ENCODE data around the gene TRNP1.

The TRNP1 gene

GRCh38 chr1:27021354-27022031 lies 28.0 kb downstream of the TRNP1 start:
- TF ChIP-seq CTCF (IDR thresholded peaks at IDR 0.05; ENCODE audit: extremely low read depth, missing control alignments) = no peak
- no peak for DNase-seq (ENCODE audit: low spot score)

GRCh38 chr1:27025718-27026117 lies 32.2 kb downstream of the TRNP1 start:
- no peak for TF ChIP-seq CTCF (IDR thresholded peaks at IDR 0.05; ENCODE audit: extremely low read depth, missing control alignments)
- DNase-seq (ENCODE audit: low spot score) = no peak

- DNase-seq (ENCODE audit: low spot score) = no peak
- no peak for TF ChIP-seq CTCF (IDR thresholded peaks at IDR 0.05; ENCODE audit: extremely low read depth, missing control alignments)
Observed at GRCh38 chr1:27026621-27027574, 33.4 kb downstream of the TRNP1 start.

GRCh38 chr1:27027575-27028250 lies 34.2 kb downstream of the TRNP1 start:
- no peak for DNase-seq (ENCODE audit: low spot score)
- no peak for TF ChIP-seq CTCF (IDR thresholded peaks at IDR 0.05; ENCODE audit: extremely low read depth, missing control alignments)

- DNase-seq (ENCODE audit: low spot score) = no peak
- TF ChIP-seq CTCF (IDR thresholded peaks at IDR 0.05; ENCODE audit: extremely low read depth, missing control alignments) = no peak
Observed at GRCh38 chr1:27029517-27029916, 36.0 kb downstream of the TRNP1 start.

- TF ChIP-seq CTCF (IDR thresholded peaks at IDR 0.05; ENCODE audit: extremely low read depth, missing control alignments) = no peak
- DNase-seq (ENCODE audit: low spot score) = no peak
Observed at GRCh38 chr1:27031235-27032118, 38.0 kb downstream of the TRNP1 start.
